Measurements from ENCODE around the gene INPP5A. TPM values are rescaled to one million over a fixed set of nuclear protein-coding genes. Genes with fewer than 3 reads are reported as not detected.

The INPP5A gene
- total and polyA plus RNA-seq, 7 donors = 17.6 to 132 (median 100) TPM

- Histone ChIP-seq H3K9me3 (no peaks in the 10 kb centered on the region), H3K36me3 (peaks cover 9 to 67% (median 23%) of the 10 kb centered on the region in 4 donors), H3K27ac (no peak overlapping the region), H3K27me3 (no peaks in the 10 kb centered on the region), H3K4me3 (no peak overlapping the region), H3K4me1 (no peaks in the 10 kb centered on the region)
- no peak for TF ChIP-seq EP300 (IDR thresholded peaks at IDR 0.05)
- intact Hi-C loops (cut with DNase I) = no loop called here
- WGBS, 2 donors = 90% methylated on average over 29 of the region's 29 CpGs
- no peak for DNase-seq
Measured at GRCh38 chr10:132729810-132730572, 192.4 kb downstream of the INPP5A start.

GRCh38 chr10:132730573-132730953 lies 193.0 kb downstream of the INPP5A start:
- Histone ChIP-seq H3K36me3 (peaks cover 9 to 62% (median 21%) of the 10 kb centered on the region in 4 donors), H3K27me3 (no peaks in the 10 kb centered on the region), H3K4me3 (no peak overlapping the region), H3K27ac (no peak overlapping the region), H3K9me3 (no peaks in the 10 kb centered on the region), H3K4me1 (no peaks in the 10 kb centered on the region)
- TF ChIP-seq POLR2AphosphoS5 (IDR thresholded peaks at IDR 0.05) (no peak), POLR2A (IDR thresholded peaks at IDR 0.05) (no peak), EP300 (IDR thresholded peaks at IDR 0.05) (no peak), CTCF (IDR thresholded peaks at IDR 0.05) (no peak)
- intact Hi-C loops (cut with DNase I) = no loop called here
- WGBS, 2 donors = 91 to 94% methylated on average over 15 of the region's 15 CpGs
- no peak for DNase-seq

GRCh38 chr10:132732518-132732917 lies 194.9 kb downstream of the INPP5A start:
- H3K36me3 ChIP-seq = peaks cover 6 to 46% (median 13%) of the 10 kb centered on the region in 4 donors
- no peak overlapping the region for H3K4me3 ChIP-seq
- no peaks in the 10 kb centered on the region for H3K4me1 ChIP-seq
- no peaks in the 10 kb centered on the region for H3K27me3 ChIP-seq
- 94 to 96% methylated on average over 20 of the region's 20 CpGs for WGBS, 2 donors
- TF ChIP-seq EP300 (IDR thresholded peaks at IDR 0.05) (no peak), POLR2A (IDR thresholded peaks at IDR 0.05) (no peak), CTCF (IDR thresholded peaks at IDR 0.05) (no peak), POLR2AphosphoS5 (IDR thresholded peaks at IDR 0.05) (no peak)
- no peak for DNase-seq
- intact Hi-C loops (cut with DNase I) = no loop called here
- no peaks in the 10 kb centered on the region for H3K9me3 ChIP-seq
- H3K27ac ChIP-seq = no peak overlapping the region

- Histone ChIP-seq H3K27me3 (no peaks in the 10 kb centered on the region), H3K9me3 (no peaks in the 10 kb centered on the region), H3K4me1 (no peaks in the 10 kb centered on the region), H3K36me3 (peaks cover 0 to 36% (median 6%) of the 10 kb centered on the region in 4 donors), H3K4me3 (no peak overlapping the region), H3K27ac (no peak overlapping the region)
- DNase-seq = no peak
- TF ChIP-seq POLR2AphosphoS5 (IDR thresholded peaks at IDR 0.05) = no peak
- no peak for TF ChIP-seq CTCF (IDR thresholded peaks at IDR 0.05)
- TF ChIP-seq EP300 (IDR thresholded peaks at IDR 0.05) = no peak
- TF ChIP-seq POLR2A (IDR thresholded peaks at IDR 0.05) = no peak
- WGBS, 2 donors = 95 to 96% methylated on average over 19 of the region's 19 CpGs
- intact Hi-C loops (cut with DNase I) = no loop called here
Measured at GRCh38 chr10:132733926-132734325, 196.3 kb downstream of the INPP5A start.

GRCh38 chr10:132735341-132735775 lies 197.8 kb downstream of the INPP5A start:
- H3K36me3 ChIP-seq = peaks cover 0 to 38% (median 6%) of the 10 kb centered on the region in 4 donors
- DNase-seq = no peak
- 92 to 93% methylated on average over 19 of the region's 19 CpGs for WGBS, 2 donors
- H3K9me3 ChIP-seq = no peaks in the 10 kb centered on the region
- H3K4me1 ChIP-seq = no peaks in the 10 kb centered on the region
- H3K4me3 ChIP-seq = no peak overlapping the region
- no peaks in the 10 kb centered on the region for H3K27me3 ChIP-seq
- no peak overlapping the region for H3K27ac ChIP-seq
- TF ChIP-seq EP300 (IDR thresholded peaks at IDR 0.05) = no peak
- TF ChIP-seq CTCF (IDR thresholded peaks at IDR 0.05) = no peak
- no peak for TF ChIP-seq POLR2AphosphoS5 (IDR thresholded peaks at IDR 0.05)
- no peak for TF ChIP-seq POLR2A (IDR thresholded peaks at IDR 0.05)
- intact Hi-C loops (cut with DNase I) = no loop called here

Data from sigmoid colon (tissue), 7 donors.